HG02840 (cell line): Measurements from ENCODE around the gene PRKRIP1.

ENCODE experiments used
- ATAC-seq: cut with Tn5 transposase; IDR thresholded peaks from one replicate; pipeline ENCODE4 v1.9.1; 2021; ENCODE audit warnings: mild to moderate bottlenecking, moderate library complexity, moderate number of reproducible peaks; ENCODE audit not compliant: unreplicated experiment, low FRiP score

The PRKRIP1 gene

GRCh38 chr7:102429141-102429899, 33.2 kb downstream of the PRKRIP1 start:
- no peak for ATAC-seq

DNA sequence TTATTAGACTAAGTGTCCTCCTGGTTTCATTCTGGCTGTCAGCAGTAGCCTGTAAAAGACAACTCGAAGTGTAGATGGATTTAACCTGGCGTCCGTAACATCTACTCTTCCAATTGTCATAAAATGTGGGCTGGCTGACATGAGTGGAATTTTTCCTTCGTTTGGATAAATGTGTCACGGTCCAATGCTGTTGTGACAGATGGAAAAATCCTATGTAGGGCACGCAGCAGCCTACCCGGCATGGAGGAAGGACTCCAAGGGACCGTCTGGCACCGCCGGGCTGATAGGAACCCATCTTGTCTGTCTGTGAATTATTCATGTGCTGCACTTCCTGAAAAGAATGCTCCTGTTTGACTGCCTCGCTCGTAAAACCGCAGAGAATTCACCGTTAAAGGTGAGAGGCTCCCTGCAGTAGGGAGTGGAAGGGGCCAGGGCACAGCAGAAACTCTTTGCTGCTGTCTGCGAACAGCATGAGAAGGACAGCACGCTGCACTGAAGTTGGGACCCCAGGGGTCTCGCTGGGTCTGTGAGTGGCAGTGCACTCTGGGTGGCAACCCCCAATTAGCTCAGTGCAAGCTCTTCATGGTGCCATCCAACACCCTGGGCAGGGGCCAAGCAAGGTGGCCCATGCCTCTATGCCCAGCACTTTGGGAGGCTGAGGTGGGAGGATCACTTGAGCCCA, 35.6 kb downstream of the PRKRIP1 start:
- no peak for ATAC-seq

DNA sequence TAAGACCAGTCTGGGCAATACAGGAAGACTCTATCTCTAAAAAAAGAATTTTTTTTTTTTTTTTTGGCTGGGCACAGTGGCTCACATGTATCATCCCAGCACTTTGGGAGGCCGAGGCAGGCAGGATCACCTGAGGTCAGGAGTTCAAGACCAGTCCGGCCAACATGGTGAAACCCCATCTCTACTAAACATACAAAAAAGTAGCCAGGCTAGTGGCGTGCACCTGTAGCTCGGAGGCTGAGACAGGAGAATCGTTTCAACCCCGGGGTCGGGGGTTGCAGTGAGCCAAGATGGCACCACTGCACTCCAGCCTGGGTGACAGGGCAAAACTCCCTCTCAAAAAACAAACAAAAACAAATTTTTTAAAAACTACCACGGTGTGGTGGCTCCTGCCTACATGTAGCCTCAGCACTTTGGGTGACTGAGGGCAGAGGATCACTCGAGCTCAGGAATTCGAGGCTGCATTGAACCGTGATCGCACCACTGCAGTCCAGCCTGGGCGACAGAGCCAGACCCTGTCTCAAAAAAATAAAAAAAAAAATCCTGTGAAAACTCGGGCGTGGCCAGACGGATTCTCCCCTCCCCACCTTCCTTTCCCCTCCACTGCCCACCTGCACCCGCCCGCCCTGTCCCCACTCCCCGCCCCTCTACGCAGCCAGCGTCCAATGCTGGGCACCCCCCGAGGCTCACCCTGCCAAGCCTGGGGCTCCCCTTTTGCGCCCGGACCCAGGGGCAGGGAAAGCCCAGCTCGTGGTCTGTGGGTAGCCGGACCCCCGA, 36.5 kb downstream of the PRKRIP1 start:
- ATAC-seq: peak; percentile 29

- peak; percentile 70 for ATAC-seq
Observed at GRCh38 chr7:102433219-102434038, 37.3 kb downstream of the PRKRIP1 start, which contains the start of gene ORAI2. Gene ORAI2, plus strand, starts transcription at chr7:102433575. Its CDS starts 5,382 bp downstream, at chr7:102438957.

- no peak for ATAC-seq
Observed at GRCh38 chr7:102434039-102434486, 37.9 kb downstream of the PRKRIP1 start.

DNA sequence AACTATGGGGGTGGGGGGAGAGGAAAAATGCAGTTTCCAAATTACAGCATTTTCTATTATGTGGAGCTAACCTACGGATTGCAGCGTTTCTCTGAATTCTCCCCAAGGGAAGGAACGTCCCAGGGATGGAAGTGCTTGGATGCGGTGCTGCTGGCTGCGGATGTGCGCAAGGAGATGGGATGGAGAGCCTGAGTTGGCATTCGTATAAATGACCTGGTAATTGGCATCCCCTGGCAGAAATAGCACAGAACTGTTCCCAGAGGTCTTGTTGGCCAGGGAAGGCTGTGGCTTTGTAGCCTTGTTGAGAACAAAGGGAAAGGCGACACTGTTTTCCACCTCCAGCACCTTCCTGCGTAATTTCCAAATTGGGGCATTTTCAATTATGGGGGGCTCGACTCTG, 40.0 kb downstream of the PRKRIP1 start:
- no peak for ATAC-seq

DNA sequence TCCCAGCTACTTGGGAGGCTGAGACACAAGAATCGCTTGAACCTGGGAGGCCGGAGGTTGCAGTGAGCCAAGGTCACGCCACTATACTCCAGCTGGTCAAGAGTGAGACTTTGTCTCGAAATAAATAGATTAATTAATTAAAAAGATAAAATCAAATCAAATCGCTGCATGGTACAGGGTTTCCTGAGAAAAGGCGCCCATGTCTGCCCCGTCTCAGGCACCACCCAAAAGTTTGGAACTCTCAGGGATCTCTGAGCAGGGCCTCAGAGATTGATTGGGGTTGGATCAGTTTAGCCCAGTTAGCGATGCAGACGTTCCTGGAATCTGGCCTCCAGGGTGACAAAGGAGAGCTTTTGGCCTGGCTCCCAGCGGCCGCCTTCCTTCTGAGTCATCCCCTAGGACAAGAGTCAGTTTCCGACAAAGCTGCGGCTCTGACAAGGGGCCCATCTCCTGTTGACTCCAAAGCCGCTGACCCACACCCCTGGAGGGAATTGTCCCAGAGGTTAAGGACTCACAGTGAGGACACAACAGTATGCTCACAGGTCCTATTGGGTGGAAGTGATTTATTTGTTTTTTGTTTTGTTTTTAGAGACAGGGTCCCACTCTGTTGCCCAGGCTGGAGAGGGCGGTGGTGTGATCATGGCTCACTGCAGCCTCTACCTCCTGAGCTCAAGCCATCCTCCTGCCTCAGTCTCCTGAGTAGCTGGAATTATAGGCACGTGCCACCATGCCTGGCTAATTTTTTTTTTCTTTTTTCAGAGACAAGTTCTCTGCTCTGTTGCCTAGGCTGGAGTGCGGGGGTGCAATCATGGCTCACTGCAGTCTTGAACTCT, 44.0 kb downstream of the PRKRIP1 start:
- no peak for ATAC-seq

DNA sequence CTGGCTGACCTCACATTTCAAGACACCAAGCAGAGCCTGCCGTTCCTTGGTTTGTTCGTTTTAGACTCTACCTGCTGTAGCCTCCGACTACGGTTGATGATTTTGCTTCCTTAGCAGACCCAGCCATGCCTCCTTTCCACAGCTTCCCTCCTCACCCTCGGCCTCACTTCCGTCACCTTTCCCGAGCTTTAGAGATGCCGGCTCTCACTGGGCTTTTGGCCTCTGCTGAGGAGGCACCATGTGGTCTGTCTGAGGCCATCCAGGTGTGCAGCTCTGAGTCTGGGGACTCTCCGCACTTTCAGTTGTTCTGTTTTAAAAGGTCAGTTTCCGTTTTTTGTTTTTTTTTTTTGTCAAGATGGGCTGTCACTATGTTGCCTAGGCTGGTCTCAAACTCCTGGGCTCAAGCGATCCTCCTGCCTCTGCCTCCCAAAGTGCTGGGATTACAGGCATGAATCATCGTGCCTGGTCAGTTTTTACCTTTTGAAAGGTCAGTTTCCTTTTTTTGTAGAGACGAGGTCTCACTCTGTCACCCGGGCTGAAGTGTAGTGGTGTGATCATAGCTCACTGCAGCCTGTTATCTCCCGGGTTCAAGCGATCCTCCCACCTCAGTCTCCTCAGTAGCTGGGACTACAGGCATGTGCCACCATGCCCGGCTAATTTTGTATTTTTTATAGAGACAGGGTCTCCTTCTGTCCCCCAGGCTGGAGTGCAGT, 49.0 kb downstream of the PRKRIP1 start:
- peak; percentile 33 for ATAC-seq

- ATAC-seq: no peak
Observed at GRCh38 chr7:102445674-102446071, 49.5 kb downstream of the PRKRIP1 start.

- ATAC-seq: no peak
Observed at GRCh38 chr7:102446387-102447156, 50.4 kb downstream of the PRKRIP1 start.

GRCh38 chr7:102447311-102447710, 51.1 kb downstream of the PRKRIP1 start:
- no peak for ATAC-seq

GRCh38 chr7:102449136-102449535, 53.0 kb downstream of the PRKRIP1 start:
- ATAC-seq: no peak

DNA sequence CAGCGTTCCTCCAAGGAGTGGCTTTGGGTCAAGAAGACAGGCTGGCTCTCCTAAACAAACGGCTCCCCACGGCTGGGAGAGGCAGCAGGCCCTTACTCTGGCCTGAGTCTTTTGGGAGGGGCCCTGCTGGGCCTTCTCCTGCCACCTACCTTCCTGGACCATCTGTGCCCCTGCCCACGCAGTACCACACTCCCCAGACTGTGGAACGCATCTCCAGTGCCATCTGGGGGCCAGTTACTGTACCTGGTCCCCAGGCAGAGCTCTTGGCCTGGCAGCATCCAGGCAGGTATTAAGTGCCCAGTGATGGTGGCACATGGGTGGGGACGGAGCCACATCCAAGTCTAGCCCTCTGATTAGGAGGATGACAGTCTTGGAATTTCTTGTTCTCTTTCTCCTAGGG, 54.1 kb downstream of the PRKRIP1 start:
- no peak for ATAC-seq

- no peak for ATAC-seq
Observed at GRCh38 chr7:102451371-102452054, 55.4 kb downstream of the PRKRIP1 start.

GRCh38 chr7:102452451-102452850, 56.3 kb downstream of the PRKRIP1 start:
- ATAC-seq: no peak

DNA sequence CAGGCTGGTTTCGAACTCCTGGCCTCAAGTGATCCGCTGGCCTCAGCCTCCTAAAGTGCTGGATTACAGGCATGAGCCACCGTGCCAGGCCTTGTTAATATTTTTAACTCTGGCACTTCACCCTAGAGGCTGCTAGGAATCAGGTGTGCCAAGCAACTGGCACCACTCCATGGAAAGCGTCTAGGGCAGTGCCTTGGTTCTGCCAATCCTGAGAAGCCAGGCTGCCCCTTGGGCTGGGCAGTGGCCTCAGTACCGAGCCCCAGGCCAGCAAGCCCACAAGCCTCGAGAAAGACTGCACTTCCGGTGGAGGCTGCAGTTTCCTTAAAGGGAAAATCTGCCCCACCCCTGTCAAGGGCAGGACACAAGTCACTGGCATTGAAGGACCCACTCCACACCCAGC, 57.2 kb downstream of the PRKRIP1 start:
- no peak for ATAC-seq

DNA sequence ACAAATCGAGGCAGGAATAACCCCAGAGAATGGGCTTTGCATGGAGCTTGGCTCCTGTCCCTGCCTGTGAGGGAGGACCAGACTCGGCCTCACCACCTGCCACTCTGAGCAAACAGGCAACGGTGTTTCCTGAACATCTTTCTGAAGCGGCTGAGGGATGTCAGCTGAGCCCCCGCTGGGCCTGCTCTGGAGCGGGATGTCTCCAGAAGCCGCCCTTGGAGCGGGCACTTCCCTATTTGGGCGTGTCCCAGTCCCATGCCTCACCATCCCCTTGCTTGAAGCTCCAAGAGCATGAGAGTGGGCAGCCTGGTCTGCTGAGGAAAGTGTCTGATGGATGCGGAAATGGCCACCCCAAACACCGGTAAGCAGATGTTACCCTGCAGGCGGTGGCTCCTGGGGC, 58.3 kb downstream of the PRKRIP1 start:
- ATAC-seq: no peak
